Esophagus squamous epithelium (tissue), 5 donors: ENCODE data around the gene KCNK3. TPM values are rescaled to one million over a fixed set of nuclear protein-coding genes. Genes with fewer than 3 reads are reported as not detected.

Experiments used
- DNase-seq: peaks from one replicate; lab custom pipeline; 2025; lab: John Stamatoyannopoulos, UW
- H3K27ac ChIP-seq, 4 donors: fragments of 200-600 bp; sonication (generic); one replicate each; pipeline ENCODE4 v1.5.1; 2016 to 2019; ENCODE audit warnings: mild to moderate bottlenecking in 1 of 4
- H3K27me3 ChIP-seq, 4 donors: fragments of 200-600 bp; sonication (generic); 1 replicate in 3 of 4; 2 replicates in 1 of 4; pipeline versions ENCODE4 v1.5.1 to v1.6.0; 2017 to 2021; ENCODE audit warnings: antibody characterized with exemption in 1 of 4
- H3K36me3 ChIP-seq, 3 donors: fragments of 200-600 bp; sonication (generic); one replicate each; pipeline ENCODE4 v1.5.1; 2016 to 2019
- H3K4me1 ChIP-seq, 3 donors: fragments of 200-600 bp; sonication (generic); one replicate each; pipeline ENCODE4 v1.5.1; 2017 to 2019
- H3K4me3 ChIP-seq, 4 donors: fragments of 200-600 bp; sonication (generic); 1 replicate in 3 of 4; 2 replicates in 1 of 4; pipeline ENCODE4 v1.5.1; 2016 to 2019; ENCODE audit warnings: mild to moderate bottlenecking in 2 of 4, moderate library complexity in 1 of 4
- H3K9me3 ChIP-seq, 3 donors: fragments of 200-600 bp; sonication (generic); one replicate each; pipeline ENCODE4 v1.5.1; 2016 to 2019
- POLR2A ChIP-seq, 4 donors: fragments of 450-650 bp; IDR thresholded peaks; one replicate each; pipeline ENCODE4 v1.6.1; 2017; ENCODE audit warnings: antibody characterized with exemption in 4 of 4, mild to moderate bottlenecking in 4 of 4, moderate library complexity in 3 of 4
- WGBS, 2 donors: methylation state at CpG; one replicate each; pipeline ENCODE4 v1.1.5; 2018; 5-methylcytosine and 5-hydroxymethylcytosine counted together
- intact Hi-C: fragments of 100-400 bp; cut with DNase I; formaldehyde crosslinking; loops from one replicate; pipeline ENCODE4 v1.15.0; 2022
- total RNA-seq, 4 donors: library from RNA; depleted of rRNA; stranded (reverse); fragments of >200 nt; gene quantifications; one replicate each; pipeline ENCODE4 v1.1.0, GENCODE V29; 2016
- TF ChIP-seq, protein P1 (sequence below), 6 experiments: fragments of 450-650 bp in 4 of 6; fragments of 200-600 bp in 2 of 6; sonication (generic) in 2 of 6; IDR thresholded peaks; one replicate each; pipeline ENCODE4 v1.5.1; 2016 to 2019; ENCODE audit warnings: antibody characterized with exemption in 6 of 6, mild to moderate bottlenecking in 4 of 6, moderate library complexity in 4 of 6
- donor health status: DM: yes; HTN: yes; CAD: no.

Gene KCNK3
- total RNA-seq, 4 donors from 2014 or later = 0.66 to 1.6 (median 0.84) TPM

DNA sequence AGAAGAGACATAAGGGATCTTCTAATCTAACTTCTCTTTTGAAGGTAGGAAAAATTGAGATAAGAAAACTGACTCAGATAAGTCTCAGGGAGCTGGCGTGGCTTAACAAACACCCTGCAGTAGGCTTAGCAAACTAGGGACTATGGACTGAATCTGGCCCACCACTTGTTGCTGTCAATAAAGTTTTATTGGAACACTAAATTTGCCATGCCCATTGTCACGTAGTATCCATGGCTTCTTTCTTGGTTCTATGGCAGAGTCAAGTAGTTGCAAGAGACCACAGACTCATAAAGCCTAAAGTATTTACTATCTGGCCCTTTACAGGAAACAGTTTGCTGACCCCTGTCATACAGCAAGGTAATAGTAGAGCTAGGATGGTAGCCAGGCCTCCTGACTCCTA, 24.2 kb downstream of the KCNK3 start:
- Histone ChIP-seq H3K27me3 (no peaks in the 10 kb centered on the region), H3K4me3 (no peak overlapping the region), H3K36me3 (no peaks in the 10 kb centered on the region), H3K27ac (no peak overlapping the region), H3K9me3 (no peaks in the 10 kb centered on the region), H3K4me1 (peaks cover 8 to 48% (median 17%) of the 10 kb centered on the region in 3 donors)
- DNase-seq = no peak
- TF ChIP-seq, protein P1, sequence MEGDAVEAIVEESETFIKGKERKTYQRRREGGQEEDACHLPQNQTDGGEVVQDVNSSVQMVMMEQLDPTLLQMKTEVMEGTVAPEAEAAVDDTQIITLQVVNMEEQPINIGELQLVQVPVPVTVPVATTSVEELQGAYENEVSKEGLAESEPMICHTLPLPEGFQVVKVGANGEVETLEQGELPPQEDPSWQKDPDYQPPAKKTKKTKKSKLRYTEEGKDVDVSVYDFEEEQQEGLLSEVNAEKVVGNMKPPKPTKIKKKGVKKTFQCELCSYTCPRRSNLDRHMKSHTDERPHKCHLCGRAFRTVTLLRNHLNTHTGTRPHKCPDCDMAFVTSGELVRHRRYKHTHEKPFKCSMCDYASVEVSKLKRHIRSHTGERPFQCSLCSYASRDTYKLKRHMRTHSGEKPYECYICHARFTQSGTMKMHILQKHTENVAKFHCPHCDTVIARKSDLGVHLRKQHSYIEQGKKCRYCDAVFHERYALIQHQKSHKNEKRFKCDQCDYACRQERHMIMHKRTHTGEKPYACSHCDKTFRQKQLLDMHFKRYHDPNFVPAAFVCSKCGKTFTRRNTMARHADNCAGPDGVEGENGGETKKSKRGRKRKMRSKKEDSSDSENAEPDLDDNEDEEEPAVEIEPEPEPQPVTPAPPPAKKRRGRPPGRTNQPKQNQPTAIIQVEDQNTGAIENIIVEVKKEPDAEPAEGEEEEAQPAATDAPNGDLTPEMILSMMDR (IDR thresholded peaks at IDR 0.05) = no peak
- no peak for TF ChIP-seq POLR2A (IDR thresholded peaks at IDR 0.05)
- 86 to 92% methylated on average over 2 of the region's 2 CpGs for WGBS, 2 donors
- intact Hi-C loops = no loop called here

DNA sequence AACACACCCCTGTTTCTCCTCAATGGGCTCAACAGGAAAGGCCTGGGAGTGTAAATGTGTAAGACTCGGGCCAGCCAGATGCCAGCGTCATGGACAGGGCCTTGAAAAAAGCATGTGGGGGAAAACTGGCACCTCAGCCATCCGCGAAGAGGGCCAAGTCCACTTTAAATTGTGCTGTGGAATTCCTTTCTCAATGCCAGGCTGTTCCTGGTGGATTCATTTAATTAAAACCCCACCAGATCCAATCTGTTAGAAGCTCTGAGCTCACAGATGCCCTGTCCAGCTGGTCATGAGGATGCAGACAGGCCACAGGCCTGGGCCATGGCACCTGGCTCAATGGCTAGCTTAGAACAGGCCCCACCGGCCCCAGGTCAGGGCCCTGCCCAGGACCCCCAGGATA, 24.8 kb downstream of the KCNK3 start:
- H3K4me3 ChIP-seq = no peak overlapping the region
- DNase-seq = no peak
- WGBS, 2 donors = 81 to 94% methylated on average over 4 to 5 of the region's 5 CpGs
- H3K36me3 ChIP-seq = no peaks in the 10 kb centered on the region
- H3K9me3 ChIP-seq = no peaks in the 10 kb centered on the region
- no peak overlapping the region for H3K27ac ChIP-seq
- intact Hi-C loops = no loop called here
- H3K4me1 ChIP-seq = peaks cover 8 to 48% (median 19%) of the 10 kb centered on the region in 3 donors
- no peaks in the 10 kb centered on the region for H3K27me3 ChIP-seq
- TF ChIP-seq, protein P1 (IDR thresholded peaks at IDR 0.05) = no peak
- no peak for TF ChIP-seq POLR2A (IDR thresholded peaks at IDR 0.05)

DNA sequence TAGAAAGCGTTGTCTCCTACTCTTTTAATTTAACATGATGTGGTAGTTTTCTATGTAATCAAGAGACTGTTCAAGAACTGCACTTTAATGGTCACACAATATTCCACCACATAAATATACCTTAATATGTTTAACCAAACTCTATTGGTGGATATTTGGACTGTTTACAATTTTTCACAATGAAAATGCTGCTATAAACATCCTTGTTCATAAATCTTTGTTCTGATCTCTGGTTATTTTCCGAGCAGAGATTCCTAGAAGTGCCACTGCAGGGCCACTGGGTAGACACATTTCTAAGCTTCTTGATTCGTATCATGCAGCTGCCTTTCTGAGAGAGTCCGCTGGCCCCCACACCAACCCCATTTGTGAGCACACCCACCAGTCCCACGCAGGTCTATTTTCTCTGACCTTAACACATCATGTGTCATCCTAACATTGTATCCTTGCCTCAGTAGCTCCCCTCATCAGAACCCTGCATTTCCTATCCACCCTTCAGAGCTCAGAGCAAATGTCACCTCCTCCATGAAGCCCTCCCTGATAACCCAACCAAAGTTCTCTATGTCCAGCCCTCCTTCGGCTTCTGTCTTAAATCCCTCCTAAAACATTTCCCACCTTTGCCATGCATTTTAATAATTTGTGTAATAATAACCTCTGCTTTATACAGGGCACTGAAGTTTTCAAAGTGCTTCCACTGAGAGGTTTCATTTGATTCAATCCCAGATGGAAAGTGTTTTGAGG, 26.6 kb downstream of the KCNK3 start:
- H3K4me1 ChIP-seq = peaks cover 8 to 51% (median 27%) of the 10 kb centered on the region in 3 donors
- H3K4me3 ChIP-seq = no peak overlapping the region
- 54 to 71% methylated on average over 6 of the region's 6 CpGs for WGBS, 2 donors
- H3K27ac ChIP-seq = peak overlapping the region in 1 of 4 donors; percentile 53
- no peaks in the 10 kb centered on the region for H3K9me3 ChIP-seq
- TF ChIP-seq POLR2A (IDR thresholded peaks at IDR 0.05) = no peak
- TF ChIP-seq, protein P1 (IDR thresholded peaks at IDR 0.05) = no peak
- intact Hi-C loops = no loop called here
- H3K36me3 ChIP-seq = no peaks in the 10 kb centered on the region
- DNase-seq = no peak
- no peaks in the 10 kb centered on the region for H3K27me3 ChIP-seq

DNA sequence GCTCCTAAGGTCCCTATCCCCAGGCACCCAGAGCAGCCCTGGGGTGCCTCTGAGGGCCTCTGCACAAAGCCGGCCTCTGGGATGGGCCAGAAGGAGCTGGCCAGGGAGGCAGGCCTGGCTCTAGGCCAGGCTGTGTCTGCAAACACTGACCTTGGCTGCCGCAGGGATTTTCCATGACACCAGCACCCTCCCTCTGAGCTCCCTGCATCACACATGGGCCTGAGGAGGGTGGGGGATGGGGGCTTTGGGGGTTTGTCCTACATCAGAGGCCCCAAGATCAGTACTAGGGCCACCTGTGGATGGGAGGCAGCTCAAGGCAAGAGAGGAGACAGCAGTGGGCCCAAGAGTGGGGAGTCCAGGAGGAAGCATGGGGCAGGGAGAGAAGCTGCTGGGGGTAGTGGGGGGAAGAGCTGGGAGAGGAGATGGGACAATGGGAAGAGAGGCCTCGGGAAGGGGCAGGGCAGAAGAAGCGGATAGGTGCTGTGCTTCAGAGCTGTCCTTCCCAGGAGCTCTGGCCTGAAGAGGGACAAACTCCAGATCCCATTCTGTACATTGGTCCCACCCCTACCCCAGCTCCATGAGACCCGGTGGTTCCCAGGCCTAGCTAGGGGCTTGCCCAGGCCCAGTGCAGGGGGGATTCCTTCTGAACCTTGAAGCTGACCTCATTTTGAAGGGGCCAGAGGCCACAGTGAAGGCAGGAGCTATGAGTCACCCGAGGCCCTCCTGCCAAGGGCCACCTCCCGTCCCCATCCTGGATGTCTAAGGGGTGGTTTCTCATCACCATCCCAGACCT, 28.0 kb downstream of the KCNK3 start:
- DNase-seq = no peak
- Histone ChIP-seq H3K4me3 (no peak overlapping the region), H3K27me3 (no peaks in the 10 kb centered on the region), H3K27ac (peak overlapping the region; percentile 11 to 84 (median 74)), H3K4me1 (peaks cover 8 to 59% (median 39%) of the 10 kb centered on the region in 3 donors), H3K9me3 (no peaks in the 10 kb centered on the region), H3K36me3 (no peaks in the 10 kb centered on the region)
- WGBS, 2 donors = 57 to 69% methylated on average over 3 to 6 of the region's 7 CpGs
- intact Hi-C loops = no loop called here
- TF ChIP-seq, protein P1 (IDR thresholded peaks at IDR 0.05) = no peak
- TF ChIP-seq POLR2A (IDR thresholded peaks at IDR 0.05) = no peak
